Fibroblast of lung (primary cell): ENCODE data around the gene LHX4. TPM values are rescaled to one million over a fixed set of nuclear protein-coding genes. Genes with fewer than 3 reads are reported as not detected.
A peak's percentile ranks its signal among the peaks of the same experiment; 100 is the strongest.

Source experiments
- DNase-seq, 2 donors: peaks; one replicate each; pipeline versions ENCODE4 v3.0.0 to v3.0.0-alpha.2; 2010; ENCODE audit warnings: low read depth in 2 of 2
- H2AFZ ChIP-seq: 2 replicates; pipeline ENCODE4 v1.5.1; 2012; ENCODE audit warnings: low read length, control low read depth, inconsistent platforms
- H3K27ac ChIP-seq: 2 replicates; pipeline ENCODE4 v1.5.1; 2011; ENCODE audit warnings: low read length, control low read depth; ENCODE audit not compliant: insufficient read depth
- H3K27me3 ChIP-seq: 2 replicates; pipeline ENCODE4 v1.5.1; 2011; ENCODE audit warnings: mild to moderate bottlenecking, low read length; ENCODE audit not compliant: control insufficient read depth, insufficient read depth
- H3K36me3 ChIP-seq: 2 replicates; pipeline ENCODE4 v1.5.1; 2011; ENCODE audit warnings: low read length; ENCODE audit not compliant: control insufficient read depth, insufficient read depth
- H3K4me1 ChIP-seq: 2 replicates; pipeline ENCODE4 v1.5.1; 2011; ENCODE audit warnings: low read length; ENCODE audit not compliant: control insufficient read depth, insufficient read depth; ENCODE audit errors: extremely low read depth
- H3K4me2 ChIP-seq: 2 replicates; pipeline ENCODE4 v1.5.1; 2011; ENCODE audit warnings: low read length, control low read depth; ENCODE audit not compliant: insufficient read depth; ENCODE audit errors: extremely low read depth
- H3K4me3 ChIP-seq, 4 experiments: fragments of 200-600 bp in 1 of 4; sonication (generic) in 1 of 4; replicated peaks in 1 of 4; 2 replicates each; pipeline ENCODE4 v1.5.1; 2011 to 2016; ENCODE audit warnings: low read length in 4 of 4, low read depth in 3 of 4, mild to moderate bottlenecking in 3 of 4, control low read depth in 2 of 4, inconsistent platforms in 1 of 4, mixed read lengths in 1 of 4; ENCODE audit not compliant: insufficient read depth in 1 of 4; ENCODE audit errors: control extremely low read depth in 1 of 4
- H3K79me2 ChIP-seq: 2 replicates; pipeline ENCODE4 v1.5.1; 2012; ENCODE audit warnings: mild to moderate bottlenecking, low read length, inconsistent platforms; ENCODE audit not compliant: control insufficient read depth, insufficient read depth
- H3K9ac ChIP-seq: 2 replicates; pipeline ENCODE4 v1.5.1; 2011; ENCODE audit warnings: mild to moderate bottlenecking, low read length, control low read depth; ENCODE audit not compliant: insufficient read depth
- H3K9me3 ChIP-seq: 2 replicates; pipeline ENCODE4 v1.5.1; 2012; ENCODE audit warnings: low read depth, low read length; ENCODE audit not compliant: control insufficient read depth, insufficient read depth
- H4K20me1 ChIP-seq: 2 replicates; pipeline ENCODE4 v1.5.1; 2011; ENCODE audit warnings: low read length; ENCODE audit not compliant: control insufficient read depth, insufficient read depth; ENCODE audit errors: extremely low read depth
- CTCF ChIP-seq, 2 donors: IDR thresholded peaks in 1 of 2; conservative IDR thresholded peaks in 1 of 2; 1 replicate in 1 of 2; 2 replicates in 1 of 2; pipeline ENCODE4 v1.5.1; 2011 to 2012; ENCODE audit warnings: low read length in 2 of 2, control low read depth in 1 of 2, inconsistent platforms in 1 of 2, low read depth in 1 of 2, mild to moderate bottlenecking in 1 of 2
- EZH2 ChIP-seq: IDR thresholded peaks from 2 replicates; pipeline ENCODE4 v1.5.1; 2012; ENCODE audit warnings: low read length, control low read depth, mild to moderate bottlenecking; ENCODE audit errors: missing control alignments
- polyA plus RNA-seq, 2 donors: library from polyadenylated mRNA; depleted of rRNA in 1 of 2; stranded (reverse) in 1 of 2; unstranded in 1 of 2; fragments of >200 nt; gene quantifications; 2 replicates each; pipeline ENCODE4 v1.2.1, GENCODE V29; 2011 to 2012; ENCODE audit warnings: missing spikeins in 1 of 2
- total RNA-seq: library from RNA; depleted of rRNA; stranded (reverse); fragments of >200 nt; gene quantifications from 2 replicates; pipeline ENCODE4 v1.2.1, GENCODE V29; 2014

LHX4 gene
- total and polyA plus RNA-seq, 2 donors (not counting 1 experiment from before 2014, with no cell fraction given) = 0.03 to 0.33 TPM

DNA sequence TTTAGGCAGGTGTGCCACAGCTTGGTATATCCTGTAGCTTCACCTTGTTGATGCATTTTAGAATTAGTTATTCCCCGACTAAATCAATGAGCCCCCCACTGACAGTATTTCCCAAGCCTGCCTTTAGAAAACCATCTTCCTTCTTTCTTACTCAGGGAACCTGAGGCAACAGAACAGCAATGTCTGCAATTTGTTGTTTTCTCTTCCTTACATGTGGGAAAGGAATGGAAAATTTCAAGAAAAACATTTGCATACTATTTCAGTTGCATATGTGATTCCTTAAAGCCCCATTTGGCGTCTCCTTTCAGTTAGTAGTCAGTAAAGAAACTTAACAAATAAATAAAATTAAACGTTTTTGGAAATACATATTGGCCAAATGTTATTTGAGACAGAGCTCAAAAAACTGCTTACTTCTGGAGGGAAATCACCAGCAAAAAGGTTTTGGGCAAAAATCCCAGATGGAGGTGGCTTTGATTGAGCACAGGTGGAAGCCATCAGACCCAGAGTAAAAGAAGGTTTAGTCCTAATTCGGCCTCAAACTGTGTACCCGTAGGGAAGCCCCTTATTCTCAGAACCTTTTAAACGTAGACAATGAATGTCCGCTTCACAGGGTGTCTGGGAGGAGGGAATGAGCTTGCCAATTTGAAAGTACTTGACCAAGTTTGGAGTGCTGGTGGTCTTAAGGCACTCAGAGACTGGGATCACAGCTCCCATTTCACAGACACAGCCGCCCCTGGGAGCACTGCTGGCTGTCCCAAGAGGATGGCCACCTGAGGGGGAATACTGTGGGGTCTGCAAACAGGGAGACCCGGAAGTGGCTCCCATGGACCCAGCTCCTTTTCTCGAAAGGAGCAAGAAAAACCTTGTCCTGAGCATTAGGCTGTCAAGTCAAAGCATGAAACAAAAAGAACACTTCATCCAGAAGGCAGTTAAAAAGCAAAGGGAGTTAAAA is 9.4 kb downstream of the LHX4 start:
- H3K9me3 ChIP-seq = no peaks in the 10 kb centered on the region
- no peak for DNase-seq

DNA sequence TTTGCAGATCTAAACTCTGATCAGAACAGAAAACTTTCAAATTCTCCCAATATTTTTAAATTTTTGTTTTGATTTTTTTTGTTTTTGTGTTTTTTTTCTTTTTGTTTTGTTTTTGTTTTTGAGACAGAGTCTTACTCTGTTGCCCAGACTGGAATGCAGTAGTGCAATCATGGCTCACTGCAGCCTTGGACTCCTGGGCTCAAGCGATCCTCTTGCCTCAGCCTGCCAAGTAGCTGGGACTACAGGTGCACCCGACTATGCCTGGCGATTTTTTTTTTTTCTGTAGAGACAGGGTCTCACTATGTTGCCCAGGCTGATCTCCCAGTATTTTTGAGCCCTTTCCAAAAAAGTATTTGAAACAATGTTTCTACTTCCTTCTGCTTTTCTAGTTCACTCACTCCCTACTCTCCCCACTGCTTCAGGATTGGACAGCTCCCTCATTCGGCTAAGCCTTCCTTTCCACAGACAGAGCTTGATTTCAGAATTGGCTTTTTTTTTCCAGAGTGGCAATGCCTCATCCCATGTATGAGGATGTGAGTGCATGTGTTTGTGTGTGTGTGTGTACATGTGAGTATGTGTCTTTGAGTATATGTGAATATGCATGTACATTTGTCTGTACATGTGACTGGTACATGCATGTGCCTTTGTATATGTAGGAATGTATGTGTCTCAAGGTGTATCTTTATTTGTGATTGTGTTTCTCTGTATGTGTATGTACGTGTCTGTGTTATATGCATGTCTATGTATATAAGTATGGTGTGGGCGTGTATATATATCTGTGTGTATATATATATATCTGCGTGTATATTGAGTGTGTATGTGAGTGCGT is 11.9 kb downstream of the LHX4 start:
- Histone ChIP-seq H4K20me1 (no peaks in the 10 kb centered on the region), H3K36me3 (no peaks in the 10 kb centered on the region), H2AFZ (no peak overlapping the region), H3K27me3 (peaks cover 36% of the 10 kb centered on the region), H3K27ac (no peak overlapping the region), H3K9me3 (no peaks in the 10 kb centered on the region), H3K9ac (no peak overlapping the region), H3K79me2 (no peaks in the 10 kb centered on the region), H3K4me2 (no peak overlapping the region), H3K4me1 (no peaks in the 10 kb centered on the region), H3K4me3 (no peak overlapping the region)
- TF ChIP-seq CTCF (conservative IDR thresholded peaks at IDR 0.05 in 1 of 2, IDR thresholded peaks at IDR 0.05 in 1 of 2; ENCODE audit: low read depth in 1 of 2, low read length in 2 of 2) = no peak
- TF ChIP-seq EZH2 = no peak
- peak in 1 of 2 donors; percentile 20 for DNase-seq

More for the DNA sequence above, 9.4 kb downstream of the LHX4 start:
- no peak overlapping the region for H3K4me2 ChIP-seq
- no peak overlapping the region for H2AFZ ChIP-seq
- H3K27ac ChIP-seq = no peak overlapping the region
- no peak overlapping the region for H3K9ac ChIP-seq
- no peaks in the 10 kb centered on the region for H4K20me1 ChIP-seq
- TF ChIP-seq EZH2 (peak; percentile 26), CTCF (conservative IDR thresholded peaks at IDR 0.05 in 1 of 2, IDR thresholded peaks at IDR 0.05 in 1 of 2; ENCODE audit: low read depth in 1 of 2, low read length in 2 of 2) (no peak)
- peaks cover 61% of the 10 kb centered on the region for H3K27me3 ChIP-seq
- H3K79me2 ChIP-seq = no peaks in the 10 kb centered on the region
- H3K4me1 ChIP-seq = no peaks in the 10 kb centered on the region
- H3K36me3 ChIP-seq = no peaks in the 10 kb centered on the region
- no peak overlapping the region for H3K4me3 ChIP-seq

DNA sequence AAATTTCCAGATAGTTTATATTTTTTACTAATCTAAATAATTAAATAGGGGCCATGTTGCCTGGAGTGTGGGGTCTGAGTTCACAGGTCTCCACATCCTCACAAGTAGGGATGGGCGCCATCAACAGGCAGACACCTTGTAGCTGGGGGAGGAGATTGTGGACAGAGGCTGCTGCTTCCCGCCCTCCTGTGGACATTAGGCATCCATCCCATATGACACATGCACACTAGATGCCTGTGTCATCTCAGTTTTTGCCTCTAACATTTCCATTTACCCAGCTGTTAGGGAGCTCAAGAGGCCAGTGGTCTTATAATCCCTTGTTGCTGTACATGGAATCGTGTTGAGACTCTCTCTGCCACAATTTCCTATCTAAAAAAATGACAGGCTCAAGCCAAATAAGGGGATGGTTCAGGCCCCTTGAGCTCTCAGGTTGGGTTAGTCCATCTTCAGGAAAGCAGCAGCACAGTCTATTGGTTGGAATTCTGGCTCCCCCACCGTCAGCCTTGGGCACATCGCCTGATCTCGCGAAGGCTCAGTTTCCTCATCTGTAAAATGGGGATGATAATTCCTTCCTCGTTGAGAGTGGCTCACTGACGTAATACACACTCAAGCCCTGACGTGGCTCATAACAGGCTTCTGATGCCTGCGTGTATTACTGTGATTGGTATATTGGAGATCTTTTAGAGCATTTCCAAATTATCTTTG is 13.6 kb downstream of the LHX4 start:
- Histone ChIP-seq H3K27me3 (peaks cover 23% of the 10 kb centered on the region), H3K9me3 (no peaks in the 10 kb centered on the region), H3K79me2 (no peaks in the 10 kb centered on the region), H3K4me2 (no peak overlapping the region), H3K36me3 (no peaks in the 10 kb centered on the region), H3K4me1 (no peaks in the 10 kb centered on the region), H3K9ac (no peak overlapping the region), H3K27ac (no peak overlapping the region), H3K4me3 (no peak overlapping the region), H2AFZ (no peak overlapping the region), H4K20me1 (no peaks in the 10 kb centered on the region)
- TF ChIP-seq EZH2 (no peak), CTCF (conservative IDR thresholded peaks at IDR 0.05 in 1 of 2, IDR thresholded peaks at IDR 0.05 in 1 of 2; ENCODE audit: low read depth in 1 of 2, low read length in 2 of 2) (no peak)
- no peak for DNase-seq
